WERI-Rb-1 (cell line): ENCODE results near the gene CERK.
"Not testable (repeated sequence)": the region's sequence is repeated elsewhere in the genome, so short reads cannot be mapped to it uniquely, and the experiment has no call there.

Source experiments
- DNase-seq: peaks from one replicate; pipeline ENCODE4 v3.0.0-alpha.2; 2020
- H3K27ac ChIP-seq: fragments of 250-450 bp; sonication (Bioruptor Pico); 2 replicates; pipeline ENCODE4 v1.5.1; 2020; ENCODE audit warnings: mild to moderate bottlenecking, moderate library complexity
- H3K27me3 ChIP-seq: fragments of 250-450 bp; sonication (Bioruptor Pico); 2 replicates; pipeline ENCODE4 v1.5.1; 2021; ENCODE audit warnings: mild to moderate bottlenecking, low read depth, moderate library complexity; ENCODE audit not compliant: insufficient read depth, severe bottlenecking
- H3K36me3 ChIP-seq: fragments of 250-450 bp; sonication (Bioruptor Pico); 2 replicates; pipeline ENCODE4 v1.5.1; 2020; ENCODE audit warnings: mild to moderate bottlenecking, moderate library complexity
- H3K4me3 ChIP-seq: 2 replicates; pipeline ENCODE4 v1.5.1; 2011; ENCODE audit warnings: low read depth, mild to moderate bottlenecking, control low read depth, low read length
- H3K9me3 ChIP-seq: fragments of 250-450 bp; sonication (Bioruptor Pico); 2 replicates; pipeline ENCODE4 v1.5.1; 2021; ENCODE audit warnings: mild to moderate bottlenecking, moderate library complexity; ENCODE audit not compliant: severe bottlenecking
- TF ChIP-seq, protein P1 (sequence below): IDR thresholded peaks from 2 replicates; pipeline ENCODE4 v1.5.1; 2011; ENCODE audit warnings: low read depth, mild to moderate bottlenecking, control low read depth, inconsistent platforms, low read length

The CERK gene

GRCh38 chr22:46737976-46738646 lies at the start of gene CERK:
Gene CERK (minus strand): TSS chr22:46738252. CDS start chr22:46738148, 104 bp downstream.
- no peaks in the 10 kb centered on the region for H3K9me3 ChIP-seq
- peak; percentile 86 for DNase-seq
- TF ChIP-seq, protein P1, sequence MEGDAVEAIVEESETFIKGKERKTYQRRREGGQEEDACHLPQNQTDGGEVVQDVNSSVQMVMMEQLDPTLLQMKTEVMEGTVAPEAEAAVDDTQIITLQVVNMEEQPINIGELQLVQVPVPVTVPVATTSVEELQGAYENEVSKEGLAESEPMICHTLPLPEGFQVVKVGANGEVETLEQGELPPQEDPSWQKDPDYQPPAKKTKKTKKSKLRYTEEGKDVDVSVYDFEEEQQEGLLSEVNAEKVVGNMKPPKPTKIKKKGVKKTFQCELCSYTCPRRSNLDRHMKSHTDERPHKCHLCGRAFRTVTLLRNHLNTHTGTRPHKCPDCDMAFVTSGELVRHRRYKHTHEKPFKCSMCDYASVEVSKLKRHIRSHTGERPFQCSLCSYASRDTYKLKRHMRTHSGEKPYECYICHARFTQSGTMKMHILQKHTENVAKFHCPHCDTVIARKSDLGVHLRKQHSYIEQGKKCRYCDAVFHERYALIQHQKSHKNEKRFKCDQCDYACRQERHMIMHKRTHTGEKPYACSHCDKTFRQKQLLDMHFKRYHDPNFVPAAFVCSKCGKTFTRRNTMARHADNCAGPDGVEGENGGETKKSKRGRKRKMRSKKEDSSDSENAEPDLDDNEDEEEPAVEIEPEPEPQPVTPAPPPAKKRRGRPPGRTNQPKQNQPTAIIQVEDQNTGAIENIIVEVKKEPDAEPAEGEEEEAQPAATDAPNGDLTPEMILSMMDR = no peak
- no peaks in the 10 kb centered on the region for H3K27me3 ChIP-seq
- peaks cover 23% of the 10 kb centered on the region for H3K36me3 ChIP-seq
- H3K4me3 ChIP-seq = peak within 1 kb of the TSS; percentile 85
- peak within 1 kb of the TSS; percentile 74 for H3K27ac ChIP-seq

GRCh38 chr22:46783721-46784120 lies 45.7 kb upstream of the CERK start:
- H3K27ac ChIP-seq = no peak overlapping the region
- no peaks in the 10 kb centered on the region for H3K36me3 ChIP-seq
- TF ChIP-seq, protein P1 = no peak
- no peak for DNase-seq
- H3K27me3 ChIP-seq = no peaks in the 10 kb centered on the region
- no peak overlapping the region for H3K4me3 ChIP-seq
- H3K9me3 ChIP-seq = no peaks in the 10 kb centered on the region

DNA sequence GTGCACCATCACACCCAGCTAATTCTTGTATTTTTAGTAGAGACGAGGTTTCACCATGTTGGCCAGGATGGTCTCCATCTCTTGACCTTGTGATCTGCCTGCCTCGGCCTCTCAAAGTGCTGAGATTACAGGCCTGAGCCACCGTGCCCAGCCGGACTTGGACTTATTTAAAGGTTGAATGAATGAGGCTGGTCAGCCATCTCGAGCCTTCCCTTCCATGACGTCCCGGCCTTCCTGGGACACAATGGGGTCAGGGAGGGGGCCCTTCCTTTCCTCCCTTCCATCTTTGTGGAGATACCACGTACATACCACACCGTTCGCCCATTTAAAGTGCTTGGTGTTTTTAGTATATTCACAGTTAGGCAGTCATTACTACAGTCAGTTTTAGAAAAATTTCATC lies 44.1 kb upstream of the CERK start:
- H3K36me3 ChIP-seq, H3K4me3 ChIP-seq, H3K9me3 ChIP-seq, DNase-seq, H3K27me3 ChIP-seq, H3K27ac ChIP-seq: not testable (repeated sequence)

- H3K9me3 ChIP-seq = no peaks in the 10 kb centered on the region
These were observed 43.2 kb upstream of the CERK start for GRCh38 chr22:46781291-46781690.

GRCh38 chr22:46780453-46780852 lies 42.4 kb upstream of the CERK start:
- no peak for DNase-seq
- TF ChIP-seq, protein P1 = no peak
- H3K36me3 ChIP-seq = no peaks in the 10 kb centered on the region
- no peak overlapping the region for H3K4me3 ChIP-seq
- no peak overlapping the region for H3K27ac ChIP-seq
- no peaks in the 10 kb centered on the region for H3K27me3 ChIP-seq
- no peaks in the 10 kb centered on the region for H3K9me3 ChIP-seq

More at GRCh38 chr22:46781291-46781690, 43.2 kb upstream of the CERK start:
- TF ChIP-seq, protein P1 = no peak
- Histone ChIP-seq H3K4me3 (no peak overlapping the region), H3K27ac (no peak overlapping the region), H3K27me3 (no peaks in the 10 kb centered on the region), H3K36me3 (no peaks in the 10 kb centered on the region)
- no peak for DNase-seq

GRCh38 chr22:46779651-46780050 lies 41.6 kb upstream of the CERK start:
- H3K27me3 ChIP-seq = no peaks in the 10 kb centered on the region
- no peak overlapping the region for H3K4me3 ChIP-seq
- no peak overlapping the region for H3K27ac ChIP-seq
- TF ChIP-seq, protein P1 = no peak
- H3K36me3 ChIP-seq = no peaks in the 10 kb centered on the region
- DNase-seq = no peak
- no peaks in the 10 kb centered on the region for H3K9me3 ChIP-seq
